ENCODE measurements around the gene IGDCC3.

The IGDCC3 gene

DNA sequence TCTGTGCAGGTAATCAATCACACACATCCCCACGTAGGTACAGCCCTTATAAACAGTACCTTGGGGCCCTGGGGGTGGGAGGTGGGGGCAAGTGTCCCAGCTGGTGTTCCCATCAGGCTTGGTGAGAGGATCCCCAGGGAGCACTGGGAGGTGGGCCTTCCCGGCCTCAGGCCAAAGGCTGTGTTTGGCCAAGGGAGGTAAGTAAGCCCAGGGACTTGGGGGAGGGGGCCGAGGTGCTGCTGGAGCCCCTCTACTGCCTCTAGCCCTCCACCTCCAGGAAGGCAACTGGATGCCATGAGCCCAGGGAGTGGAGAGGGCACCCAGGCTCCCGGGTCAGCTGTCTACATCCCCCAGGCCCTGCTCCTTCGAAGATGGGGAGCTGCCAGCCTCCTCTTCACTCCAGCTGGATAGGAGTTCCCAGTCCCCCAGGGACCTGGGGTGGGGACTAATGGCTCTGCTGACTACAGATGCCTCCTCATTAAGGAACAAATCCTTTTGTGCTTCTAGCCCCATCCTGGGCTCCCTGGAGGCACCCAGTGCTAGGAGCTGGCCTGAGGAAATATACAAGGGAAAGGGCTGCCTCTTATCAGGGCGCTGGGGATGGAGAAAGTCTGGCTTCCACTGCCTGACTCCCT is 40.2 kb downstream of the IGDCC3 start:
- no peak overlapping the region for H3K9ac ChIP-seq (ENCODE audit: low read depth, low read length)
- H3K36me3 ChIP-seq (ENCODE audit: insufficient read depth, low read length): no peaks in the 10 kb centered on the region
- ATAC-seq (ENCODE audit: insufficient read depth, low read depth) (no peak), DNase-seq (no peak)
- H4K20me1 ChIP-seq (ENCODE audit: insufficient read depth, low read length): no peaks in the 10 kb centered on the region
- H3K4me2 ChIP-seq (ENCODE audit: insufficient read depth, low read length): no peak overlapping the region
- H3K9me3 ChIP-seq (ENCODE audit: insufficient read depth, low read length, severe bottlenecking): no peaks in the 10 kb centered on the region
- H3K27me3 ChIP-seq (ENCODE audit: insufficient read depth, low read length, poor library complexity): peaks cover 3% of the 10 kb centered on the region
- no peaks in the 10 kb centered on the region for H3K4me1 ChIP-seq (ENCODE audit: insufficient read depth, low read length)
- TF ChIP-seq EZH2 (IDR thresholded peaks at IDR 0.05; ENCODE audit: borderline replicate concordance, low read depth, low read length, severe bottlenecking) (no peak), CTCF (IDR thresholded peaks at IDR 0.05; ENCODE audit: borderline replicate concordance, extremely low read depth, low read length, poor library complexity, severe bottlenecking) (no peak)
- no peak overlapping the region for H2AFZ ChIP-seq (ENCODE audit: low read depth, low read length)
- H3K4me3 ChIP-seq (ENCODE audit: low read depth in 1 of 2, low read length in 2 of 2): no peak overlapping the region
- no peak overlapping the region for H3K27ac ChIP-seq (ENCODE audit: low read length)
- H3K79me2 ChIP-seq (ENCODE audit: insufficient read depth, low read length): no peaks in the 10 kb centered on the region

GRCh38 chr15:65336493-65337435 is 41.0 kb downstream of the IGDCC3 start:
- ATAC-seq (ENCODE audit: insufficient read depth, low read depth) (no peak), DNase-seq (no peak)
- no peak overlapping the region for H3K27ac ChIP-seq (ENCODE audit: low read length)

DNA sequence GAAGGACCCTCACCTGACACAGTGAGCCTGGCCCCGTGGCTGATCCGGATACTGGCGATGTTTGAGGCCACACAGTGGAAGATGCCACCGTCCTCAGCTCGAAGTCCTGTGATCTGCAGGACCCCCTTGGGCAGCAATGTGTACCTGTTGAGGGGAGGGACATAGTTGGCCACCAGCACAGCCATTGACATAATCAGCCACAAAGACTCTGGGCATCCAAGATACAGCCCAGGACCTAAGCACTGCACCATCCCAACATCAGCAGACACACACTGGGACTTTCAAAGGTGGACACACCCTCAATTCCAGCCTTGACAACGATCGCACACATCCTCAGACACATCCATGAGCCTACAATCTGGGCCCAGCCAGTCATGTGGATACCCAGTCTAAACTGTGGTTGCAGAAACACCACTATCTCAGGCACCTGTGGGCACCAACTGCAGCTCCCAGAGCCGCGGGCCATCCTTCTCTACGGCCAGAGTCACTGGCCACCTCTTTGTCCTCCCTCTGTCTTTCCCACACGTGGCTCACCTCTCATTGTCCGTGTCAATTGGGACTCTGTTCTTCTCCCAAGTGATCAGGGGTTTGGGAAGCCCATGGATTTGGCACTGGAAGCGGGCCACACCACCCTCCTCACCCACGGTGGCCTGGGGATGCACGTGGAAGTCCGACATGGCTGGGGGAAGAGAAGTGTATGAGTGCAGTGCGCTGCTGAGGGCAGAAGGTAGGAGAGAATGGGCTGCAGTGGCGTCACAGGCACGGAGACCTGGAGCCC is 42.3 kb downstream of the IGDCC3 start:
- no peak for ATAC-seq (ENCODE audit: insufficient read depth, low read depth)
- Histone ChIP-seq H3K4me1 (ENCODE audit: insufficient read depth, low read length) (no peaks in the 10 kb centered on the region), H3K27me3 (ENCODE audit: insufficient read depth, low read length, poor library complexity) (peaks cover 3% of the 10 kb centered on the region), H3K4me2 (ENCODE audit: insufficient read depth, low read length) (no peak overlapping the region), H3K79me2 (ENCODE audit: insufficient read depth, low read length) (no peaks in the 10 kb centered on the region), H3K4me3 (ENCODE audit: low read depth in 1 of 2, low read length in 2 of 2) (no peak overlapping the region), H3K9me3 (ENCODE audit: insufficient read depth, low read length, severe bottlenecking) (no peaks in the 10 kb centered on the region), H3K27ac (ENCODE audit: low read length) (no peak overlapping the region), H3K9ac (ENCODE audit: low read depth, low read length) (no peak overlapping the region), H3K36me3 (ENCODE audit: insufficient read depth, low read length) (no peaks in the 10 kb centered on the region), H2AFZ (ENCODE audit: low read depth, low read length) (no peak overlapping the region), H4K20me1 (ENCODE audit: insufficient read depth, low read length) (no peaks in the 10 kb centered on the region; the same call in 1 of the 2 replicates)
- no peak for TF ChIP-seq CTCF (IDR thresholded peaks at IDR 0.05; ENCODE audit: borderline replicate concordance, extremely low read depth, low read length, poor library complexity, severe bottlenecking)
- TF ChIP-seq EZH2 (IDR thresholded peaks at IDR 0.05; ENCODE audit: borderline replicate concordance, low read depth, low read length, severe bottlenecking): no peak
- DNase-seq: no peak

More at GRCh38 chr15:65336493-65337435, 41.0 kb downstream of the IGDCC3 start:
- peaks cover 3% of the 10 kb centered on the region for H3K27me3 ChIP-seq (ENCODE audit: insufficient read depth, low read length, poor library complexity)
- no peak overlapping the region for H3K4me3 ChIP-seq (ENCODE audit: low read depth in 1 of 2, low read length in 2 of 2)
- H2AFZ ChIP-seq (ENCODE audit: low read depth, low read length): no peak overlapping the region
- no peaks in the 10 kb centered on the region for H3K79me2 ChIP-seq (ENCODE audit: insufficient read depth, low read length)
- no peak overlapping the region for H3K4me2 ChIP-seq (ENCODE audit: insufficient read depth, low read length)
- no peaks in the 10 kb centered on the region for H3K9me3 ChIP-seq (ENCODE audit: insufficient read depth, low read length, severe bottlenecking)
- no peak overlapping the region for H3K9ac ChIP-seq (ENCODE audit: low read depth, low read length)
- H4K20me1 ChIP-seq (ENCODE audit: insufficient read depth, low read length): no peaks in the 10 kb centered on the region; the same call in 1 of the 2 replicates
- no peaks in the 10 kb centered on the region for H3K4me1 ChIP-seq (ENCODE audit: insufficient read depth, low read length)
- TF ChIP-seq CTCF (IDR thresholded peaks at IDR 0.05; ENCODE audit: borderline replicate concordance, extremely low read depth, low read length, poor library complexity, severe bottlenecking): no peak
- no peak for TF ChIP-seq EZH2 (IDR thresholded peaks at IDR 0.05; ENCODE audit: borderline replicate concordance, low read depth, low read length, severe bottlenecking)
- no peaks in the 10 kb centered on the region for H3K36me3 ChIP-seq (ENCODE audit: insufficient read depth, low read length)
